ENCODE data around the gene MYH11. TPM values are rescaled to one million over a fixed set of nuclear protein-coding genes. Genes with fewer than 3 reads are reported as not detected.
"Not testable (repeated sequence)": the region's sequence is repeated elsewhere in the genome, so short reads cannot be mapped to it uniquely, and the experiment has no call there.

Gene MYH11
- total RNA-seq, 1 donor from 2014 or later, result 14.0 TPM

- DNase-seq (peak; percentile 22), ATAC-seq (ENCODE audit: poor library complexity) (no peak)
- intact Hi-C loops (cut with DNase I), result no loop called here
Observed at GRCh38 chr16:15676506-15676905, 180.3 kb downstream of the MYH11 start.

DNA sequence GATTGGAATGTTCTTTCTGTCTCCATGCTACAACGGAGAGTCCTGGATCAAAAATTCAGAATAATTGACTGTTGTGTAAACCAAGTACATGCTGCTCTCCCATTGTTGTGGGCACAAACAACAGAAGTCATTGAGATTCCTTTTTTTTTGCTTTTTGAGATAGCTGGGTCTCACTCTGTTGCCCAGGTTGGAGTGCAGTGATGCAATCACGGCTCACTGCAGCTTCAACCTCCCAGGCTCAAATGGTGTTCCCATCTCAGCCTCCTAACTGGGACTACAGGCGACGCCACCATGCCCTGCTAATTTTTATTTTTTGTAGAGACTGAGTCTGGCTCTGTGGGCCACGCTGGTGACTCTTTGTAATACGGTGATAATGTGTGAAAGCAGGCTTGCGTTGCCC is 182.3 kb downstream of the MYH11 start:
- ATAC-seq (ENCODE audit: poor library complexity) (no peak), DNase-seq (peak; percentile 24)
- intact Hi-C loops (cut with DNase I), result no loop called here

GRCh38 chr16:15672514-15673167 is 184.2 kb downstream of the MYH11 start:
- DNase-seq (peak; percentile 94), ATAC-seq (ENCODE audit: poor library complexity) (peak; percentile 95)
- intact Hi-C loops (cut with DNase I), result no loop called here

- ATAC-seq (ENCODE audit: poor library complexity); intact Hi-C loops (cut with DNase I): not testable (repeated sequence)
Observed at GRCh38 chr16:15672127-15672513, 184.7 kb downstream of the MYH11 start.

DNA sequence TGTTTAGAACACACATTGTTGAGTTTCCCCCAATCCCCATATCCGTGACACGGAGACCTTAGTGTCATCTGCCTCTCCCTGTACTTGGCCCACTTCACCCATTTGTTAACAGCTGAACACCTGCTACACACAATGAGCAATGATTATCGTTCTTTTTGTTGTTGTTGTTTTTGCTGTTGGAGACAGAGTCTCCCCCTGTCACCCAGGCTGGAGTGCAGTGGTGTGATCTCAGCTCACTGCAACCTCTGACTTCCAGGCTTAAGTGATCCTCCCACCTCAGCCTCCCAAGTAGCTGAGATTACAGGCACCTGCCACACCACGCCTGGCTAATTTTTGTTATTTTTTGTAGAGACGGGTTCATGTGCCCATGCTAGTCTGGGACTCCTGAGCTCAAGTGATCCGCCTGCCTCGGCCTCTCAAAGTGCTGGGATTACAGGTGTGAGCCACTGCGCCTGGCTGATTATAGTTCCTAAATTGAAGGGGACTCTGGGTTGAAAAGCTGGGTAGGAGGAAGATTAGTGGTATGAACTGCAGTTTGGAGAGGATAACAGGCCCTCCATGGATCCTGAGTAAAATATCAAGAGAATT is 185.2 kb downstream of the MYH11 start:
- no peak for ATAC-seq (ENCODE audit: poor library complexity)
- intact Hi-C loops (cut with DNase I), result no loop called here
- DNase-seq, result peak; percentile 13

More at GRCh38 chr16:15672127-15672513, 184.7 kb downstream of the MYH11 start:
- peak; percentile 34 for DNase-seq

- intact Hi-C loops (cut with DNase I), result no loop called here
- DNase-seq (peak; percentile 11), ATAC-seq (ENCODE audit: poor library complexity) (no peak)
Observed at GRCh38 chr16:15667091-15667742, 189.6 kb downstream of the MYH11 start.

GRCh38 chr16:15665107-15665506 is 191.7 kb downstream of the MYH11 start:
- ATAC-seq (ENCODE audit: poor library complexity) (no peak), DNase-seq (no peak)
- intact Hi-C loops (cut with DNase I), result no loop called here

- DNase-seq, result no peak
- intact Hi-C loops (cut with DNase I), result no loop called here
- ATAC-seq (ENCODE audit: poor library complexity), result no peak
Observed at GRCh38 chr16:15660203-15660601, 196.6 kb downstream of the MYH11 start.

DNA sequence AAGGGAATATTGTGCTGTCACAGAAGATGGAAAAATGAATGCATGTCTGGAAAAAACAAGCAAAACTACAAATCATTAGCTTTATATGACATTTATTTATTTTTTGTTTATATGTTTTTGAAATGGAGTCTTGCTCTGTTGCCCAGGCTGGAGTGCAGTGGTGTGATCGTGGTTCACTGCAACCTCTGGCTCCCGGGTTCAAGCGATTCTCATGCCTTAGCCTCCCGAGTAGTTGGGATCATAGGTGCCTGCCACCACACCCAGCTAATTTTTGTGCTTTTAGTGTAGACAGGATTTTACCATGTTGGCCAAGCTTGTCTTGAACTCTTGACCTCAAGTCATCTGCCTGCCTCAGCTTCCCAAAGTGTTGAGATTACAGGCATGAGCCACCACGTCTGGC is 198.3 kb downstream of the MYH11 start:
- DNase-seq, result no peak
- no peak for ATAC-seq (ENCODE audit: poor library complexity)
- intact Hi-C loops (cut with DNase I), result no loop called here

- intact Hi-C loops (cut with DNase I), result no loop called here
- ATAC-seq (ENCODE audit: poor library complexity) (no peak), DNase-seq (no peak)
Observed at GRCh38 chr16:15658149-15658548, 198.7 kb downstream of the MYH11 start.

DNA sequence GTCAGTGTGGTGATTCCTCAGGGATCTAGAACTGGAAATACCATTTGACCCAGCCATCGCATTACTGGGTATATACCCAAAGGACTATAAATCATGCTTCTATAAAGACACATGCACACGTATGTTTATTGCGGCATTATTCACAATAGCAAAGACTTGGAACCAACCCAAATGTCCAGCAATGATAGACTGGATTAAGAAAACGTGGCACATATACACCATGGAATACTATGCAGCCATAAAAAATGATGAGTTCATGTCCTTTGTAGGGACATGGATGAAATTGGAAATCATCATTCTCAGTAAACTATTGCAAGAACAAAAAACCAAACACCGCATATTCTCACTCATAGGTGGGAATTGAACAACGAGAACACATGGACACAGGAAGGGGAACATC is 201.3 kb downstream of the MYH11 start:
- DNase-seq; ATAC-seq (ENCODE audit: poor library complexity); intact Hi-C loops (cut with DNase I): not testable (repeated sequence)

DNA sequence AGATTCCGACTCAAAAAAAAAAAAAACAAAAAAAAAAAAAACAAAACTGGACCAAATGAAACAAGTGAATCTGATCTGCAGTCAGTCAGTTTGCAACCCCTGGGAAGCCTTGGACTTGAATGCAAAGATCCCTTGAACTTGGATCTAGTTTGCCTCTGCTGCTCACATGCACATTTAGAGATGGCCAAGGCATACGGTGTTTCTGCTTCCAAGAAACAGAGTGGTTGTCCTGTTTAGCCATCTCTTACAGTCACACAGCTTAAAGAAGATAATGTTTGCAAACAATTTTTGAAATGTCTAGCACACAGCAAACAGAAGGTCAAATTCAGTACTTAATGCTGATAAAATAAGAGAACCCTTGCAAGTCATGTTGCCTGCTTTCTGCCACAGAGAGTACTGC is 202.2 kb downstream of the MYH11 start:
- intact Hi-C loops (cut with DNase I), result no loop called here
- DNase-seq (no peak), ATAC-seq (ENCODE audit: poor library complexity) (no peak)

- intact Hi-C loops (cut with DNase I), result no loop called here
- DNase-seq (no peak), ATAC-seq (ENCODE audit: poor library complexity) (no peak)
Observed at GRCh38 chr16:15653227-15653626, 203.6 kb downstream of the MYH11 start.

Other genes starting within 250 kb of the MYH11 start
- 45.2 TPM for gene MARF1, start 213.9 kb downstream of the MYH11 start, total RNA-seq
- 12.6 TPM for gene NDE1, start 206.8 kb downstream of the MYH11 start, total RNA-seq
- 27.7 TPM for gene CEP20, start 31.6 kb upstream of the MYH11 start, total RNA-seq
- 24.4 TPM for gene ABCC1, start 92.6 kb upstream of the MYH11 start, total RNA-seq